Activated CD8-positive, alpha-beta T cell treated with anti-CD3 and anti-CD28 coated beads for 36 hours (primary cell): ENCODE data around the gene TMEM263. TPM values are rescaled to one million over a fixed set of nuclear protein-coding genes. Genes with fewer than 3 reads are reported as not detected.
A peak's percentile ranks its signal among the peaks of the same experiment; 100 is the strongest.

Experiments
- ATAC-seq: fragments of 200-7000 bp; cut with Tn5 transposase; one replicate; pipeline ENCODE4 v1.10.0; 2021; ENCODE audit warnings: mild to moderate bottlenecking, moderate library complexity
- CTCF ChIA-PET: fragments of 350-600 bp; sonication (Branson Sonifier 250); formaldehyde crosslinking; loops from one replicate; lab custom pipeline; 2021; ENCODE audit warnings: antibody characterized with exemption; lab: Charles Lee
- POLR2A ChIA-PET: fragments of 350-600 bp; sonication (Branson Sonifier 250); formaldehyde crosslinking; loops from one replicate; lab custom pipeline; 2021; ENCODE audit warnings: antibody characterized with exemption; lab: Charles Lee
- DNase-seq: peaks from one replicate; pipeline ENCODE4 v3.0.0-alpha.2; 2020
- H3K27ac Mint-ChIP-seq: one replicate; pipeline ENCODE4 v1.8.0; 2021; ENCODE audit warnings: mild to moderate bottlenecking, mixed read lengths
- H3K27me3 Mint-ChIP-seq: one replicate; pipeline ENCODE4 v1.8.0; 2021; ENCODE audit warnings: mixed read lengths
- H3K36me3 Mint-ChIP-seq: one replicate; pipeline ENCODE4 v1.8.0; 2021; ENCODE audit warnings: low read depth, mixed read lengths
- H3K4me1 Mint-ChIP-seq: one replicate; pipeline ENCODE4 v1.8.0; 2021; ENCODE audit warnings: low read depth, mixed read lengths
- H3K4me3 Mint-ChIP-seq: one replicate; pipeline ENCODE4 v1.8.0; 2021; ENCODE audit warnings: mild to moderate bottlenecking, moderate library complexity, mixed read lengths
- H3K9me3 Mint-ChIP-seq: one replicate; pipeline ENCODE4 v1.8.0; 2021; ENCODE audit warnings: mixed read lengths
- intact Hi-C: fragments of 100-400 bp; cut with micrococcal nuclease; formaldehyde crosslinking; loops from one replicate; pipeline ENCODE4 v1.10.0; 2022
- total RNA-seq, 2 experiments: library from RNA; stranded (reverse); gene quantifications; one replicate each; pipeline ENCODE4 v1.2.3, GENCODE V29; 2021
- TF ChIP-seq, protein P1 (sequence below): fragments of 200-600 bp; IDR thresholded peaks from one replicate; pipeline ENCODE4 v1.8.0; 2022; ENCODE audit warnings: antibody characterized with exemption, mild to moderate bottlenecking

TMEM263 gene
- 10 to 100 TPM; 43.5 to 46.5 TPM for total RNA-seq

DNA sequence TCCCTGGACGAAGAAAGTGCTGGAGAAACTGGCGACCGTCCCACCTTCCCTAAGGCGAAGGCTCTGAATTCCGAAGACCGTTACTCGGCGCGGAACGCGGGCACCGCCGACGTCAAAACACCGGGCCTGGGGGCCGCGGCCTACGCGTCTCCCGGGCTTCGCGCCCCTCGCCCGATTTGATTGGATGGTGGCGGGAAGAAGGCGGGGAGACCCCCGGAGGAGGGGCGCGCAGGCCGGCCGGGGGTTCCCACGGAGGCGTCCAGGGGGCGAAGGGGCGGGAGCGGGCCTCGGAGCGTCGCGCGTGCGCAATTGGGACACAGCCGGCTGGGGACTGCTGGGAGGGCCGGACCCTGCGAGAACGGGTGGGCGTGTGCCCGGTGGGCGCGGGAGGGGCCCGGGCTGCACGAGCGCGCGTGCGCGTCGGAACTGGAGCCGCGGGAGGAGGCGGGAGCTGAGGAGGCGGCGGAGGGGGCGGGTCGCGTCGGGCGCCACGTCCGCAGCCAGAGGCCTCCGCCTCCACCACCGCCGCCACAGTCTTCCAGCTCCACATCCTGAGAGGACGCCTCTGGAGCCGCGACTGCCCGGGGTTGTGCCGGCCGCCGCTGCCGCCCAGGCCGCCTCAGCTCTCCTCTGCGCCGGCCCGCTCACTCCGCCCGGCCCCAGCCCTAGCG is at the start of gene TMEM263:
Gene TMEM263, plus strand, starts transcription at position 531 of the 671 bp plus-strand sequence. CDS start 11,210 bp downstream, outside the sequence.
- POLR2A ChIA-PET: interaction anchor here (0.7 to 2.2 kb wide), 10 partner anchors 12 to 654 kb away, joined by 3 to 11 read pairs (median 3); partner anchors contain the start of genes CRY1, MTERF2 and POLR3B
- no peaks in the 10 kb centered on the region for H3K27me3 Mint-ChIP-seq
- H3K9me3 Mint-ChIP-seq: no peaks in the 10 kb centered on the region
- H3K27ac Mint-ChIP-seq: peak within 1 kb of the TSS; percentile 95
- peak within 1 kb of the TSS; percentile 96 for H3K4me3 Mint-ChIP-seq
- intact Hi-C loops: no loop called here
- peaks cover 13% of the 10 kb centered on the region for H3K36me3 Mint-ChIP-seq
- CTCF ChIA-PET: interaction anchor here (0.8 to 1.8 kb wide), 4 partner anchors 11 to 36 kb away, joined by 3 to 5 read pairs (median 4); partner anchors contain the start of gene MTERF2
- DNase-seq (peak; percentile 92), ATAC-seq (peak; percentile 86)
- TF ChIP-seq, protein P1, sequence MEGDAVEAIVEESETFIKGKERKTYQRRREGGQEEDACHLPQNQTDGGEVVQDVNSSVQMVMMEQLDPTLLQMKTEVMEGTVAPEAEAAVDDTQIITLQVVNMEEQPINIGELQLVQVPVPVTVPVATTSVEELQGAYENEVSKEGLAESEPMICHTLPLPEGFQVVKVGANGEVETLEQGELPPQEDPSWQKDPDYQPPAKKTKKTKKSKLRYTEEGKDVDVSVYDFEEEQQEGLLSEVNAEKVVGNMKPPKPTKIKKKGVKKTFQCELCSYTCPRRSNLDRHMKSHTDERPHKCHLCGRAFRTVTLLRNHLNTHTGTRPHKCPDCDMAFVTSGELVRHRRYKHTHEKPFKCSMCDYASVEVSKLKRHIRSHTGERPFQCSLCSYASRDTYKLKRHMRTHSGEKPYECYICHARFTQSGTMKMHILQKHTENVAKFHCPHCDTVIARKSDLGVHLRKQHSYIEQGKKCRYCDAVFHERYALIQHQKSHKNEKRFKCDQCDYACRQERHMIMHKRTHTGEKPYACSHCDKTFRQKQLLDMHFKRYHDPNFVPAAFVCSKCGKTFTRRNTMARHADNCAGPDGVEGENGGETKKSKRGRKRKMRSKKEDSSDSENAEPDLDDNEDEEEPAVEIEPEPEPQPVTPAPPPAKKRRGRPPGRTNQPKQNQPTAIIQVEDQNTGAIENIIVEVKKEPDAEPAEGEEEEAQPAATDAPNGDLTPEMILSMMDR: no peak
- H3K4me1 Mint-ChIP-seq: peaks cover 19% of the 10 kb centered on the region

DNA sequence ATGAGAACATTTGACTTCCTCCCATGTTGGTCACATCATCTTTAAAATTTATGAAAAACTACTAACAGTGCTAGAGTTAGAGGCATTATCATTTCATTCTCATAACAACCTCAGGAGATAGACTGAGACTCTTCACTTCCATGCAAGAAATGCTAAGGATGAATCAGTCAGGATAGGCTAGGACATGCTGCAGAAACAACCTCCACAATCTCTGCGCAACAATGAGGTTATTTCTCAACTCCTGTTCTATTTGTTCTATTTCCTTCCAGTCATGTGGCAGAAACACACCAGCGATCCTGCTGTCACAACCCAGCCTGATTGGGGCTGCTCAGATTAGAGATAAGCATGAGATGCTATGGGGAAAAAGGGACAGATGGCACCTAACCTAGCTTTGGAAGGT is 49.0 kb upstream of the TMEM263 start:
- intact Hi-C loops: no loop called here
- no peak overlapping the region for H3K27ac Mint-ChIP-seq
- DNase-seq (no peak), ATAC-seq (no peak)
- H3K36me3 Mint-ChIP-seq: no peaks in the 10 kb centered on the region
- peaks cover 20% of the 10 kb centered on the region for H3K4me1 Mint-ChIP-seq
- H3K9me3 Mint-ChIP-seq: no peaks in the 10 kb centered on the region
- CTCF ChIA-PET: interaction anchor here (0.6 to 1.6 kb wide), 3 partner anchors 46 to 549 kb away, joined by 3 to 4 read pairs (median 4); partner anchors contain the start of gene POLR3B
- no peak overlapping the region for H3K4me3 Mint-ChIP-seq
- TF ChIP-seq, protein P1: no peak
- POLR2A ChIA-PET: no interaction called here
- peaks cover 29% of the 10 kb centered on the region for H3K27me3 Mint-ChIP-seq

DNA sequence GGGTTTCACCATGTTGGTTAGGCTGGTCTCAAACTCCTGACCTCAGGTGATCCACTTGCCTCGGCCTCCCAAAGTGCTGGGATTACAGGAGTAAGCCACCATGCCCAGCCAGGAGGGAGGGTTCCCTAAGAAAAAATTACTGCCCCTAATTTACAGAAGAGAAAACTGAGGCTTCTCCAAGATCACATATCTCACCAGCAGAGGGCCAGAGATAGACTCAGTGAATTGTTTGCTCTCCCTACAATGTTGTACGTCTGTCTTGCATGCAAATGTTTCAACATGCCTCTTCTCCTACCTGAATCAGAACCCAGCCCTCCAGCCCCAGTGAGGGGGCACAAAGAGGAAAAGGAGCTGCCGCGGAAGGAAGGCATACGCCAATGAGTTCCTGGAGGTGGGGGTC is 48.3 kb upstream of the TMEM263 start:
- no peaks in the 10 kb centered on the region for H3K36me3 Mint-ChIP-seq
- peaks cover 20% of the 10 kb centered on the region for H3K4me1 Mint-ChIP-seq
- ChIA-PET CTCF (interaction anchor here (0.8 to 4.2 kb wide), 4 partner anchors 12 to 550 kb away, joined by 3 to 27 read pairs (median 4); partner anchors contain the start of gene POLR3B), POLR2A (no interaction called here)
- peaks cover 25% of the 10 kb centered on the region for H3K27me3 Mint-ChIP-seq
- intact Hi-C loops: no loop called here
- H3K4me3 Mint-ChIP-seq: no peak overlapping the region
- H3K27ac Mint-ChIP-seq: no peak overlapping the region
- no peaks in the 10 kb centered on the region for H3K9me3 Mint-ChIP-seq
- TF ChIP-seq, protein P1: no peak
- DNase-seq (no peak), ATAC-seq (no peak)

DNA sequence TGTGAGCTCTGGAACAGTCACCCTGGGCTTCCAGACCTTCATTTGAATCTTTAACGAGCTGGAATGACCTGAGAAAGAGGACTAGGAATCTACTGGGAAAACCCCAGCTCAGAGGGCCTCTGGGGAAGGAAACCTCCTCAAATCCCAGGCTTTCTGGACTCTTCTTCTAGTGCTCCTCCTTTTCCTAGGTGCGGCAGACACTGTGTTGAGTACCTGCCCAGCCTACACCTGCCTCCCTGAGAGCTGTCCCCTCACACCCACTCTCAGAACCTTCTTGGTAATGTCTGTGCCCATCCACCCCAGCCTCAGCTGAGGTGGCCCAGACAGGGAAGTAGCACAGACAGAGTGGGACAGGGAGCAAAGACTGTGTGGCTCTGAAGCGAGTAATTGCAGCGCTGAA is 47.9 kb upstream of the TMEM263 start:
- Mint-ChIP-seq H3K4me1 (peaks cover 20% of the 10 kb centered on the region), H3K36me3 (no peaks in the 10 kb centered on the region), H3K4me3 (no peak overlapping the region), H3K27me3 (peaks cover 21% of the 10 kb centered on the region), H3K9me3 (no peaks in the 10 kb centered on the region), H3K27ac (no peak overlapping the region)
- ChIA-PET CTCF (interaction anchor here (0.8 to 4.2 kb wide), 4 partner anchors 11 to 550 kb away, joined by 3 to 27 read pairs (median 4); partner anchors contain the start of gene POLR3B), POLR2A (no interaction called here)
- no peak for DNase-seq
- TF ChIP-seq, protein P1: no peak
- intact Hi-C loops: no loop called here
- ATAC-seq: no peak

DNA sequence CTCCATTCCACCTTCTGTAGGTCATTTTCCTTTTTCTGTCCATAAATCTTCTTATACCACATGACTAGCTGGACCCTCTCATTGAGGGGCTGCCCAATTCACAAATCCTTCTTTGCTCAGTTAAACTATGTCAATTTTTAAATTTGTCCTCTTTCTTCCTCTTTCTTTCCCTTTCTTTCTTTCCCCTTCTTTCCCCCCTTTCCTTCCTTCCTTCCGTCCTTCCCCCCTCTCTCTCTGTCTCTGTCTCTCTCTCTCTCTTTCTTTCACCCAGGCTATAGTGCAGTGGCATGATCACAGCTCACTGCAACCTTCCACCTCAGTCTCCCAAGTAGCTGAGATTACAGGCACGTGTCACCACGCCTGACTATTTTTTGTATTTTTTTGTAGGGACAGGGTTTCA is 47.1 kb upstream of the TMEM263 start:
- no peak for ATAC-seq
- ChIA-PET CTCF (interaction anchor here (4.2 kb wide), 1 partner anchor 11 kb away, joined by 27 read pairs; no protein-coding TSS in a partner anchor), POLR2A (no interaction called here)
- H3K4me1 Mint-ChIP-seq: peaks cover 18% of the 10 kb centered on the region
- no peaks in the 10 kb centered on the region for H3K36me3 Mint-ChIP-seq
- intact Hi-C loops: no loop called here
- no peak overlapping the region for H3K27ac Mint-ChIP-seq
- TF ChIP-seq, protein P1: no peak
- H3K27me3 Mint-ChIP-seq: peaks cover 16% of the 10 kb centered on the region
- DNase-seq: no peak
- H3K9me3 Mint-ChIP-seq: no peaks in the 10 kb centered on the region
- no peak overlapping the region for H3K4me3 Mint-ChIP-seq
